Measurements from ENCODE around the gene FIG4. TPM values are rescaled to one million over a fixed set of nuclear protein-coding genes. Genes with fewer than 3 reads are reported as not detected.

Gene FIG4
- total RNA-seq, 2 donors from 2014 or later = 20.8 to 22.6 TPM

GRCh38 chr6:109834595-109835437 lies 143.7 kb downstream of the FIG4 start:
- no peak for DNase-seq
- H3K4me3 Mint-ChIP-seq = no peak overlapping the region
- Histone ChIP-seq H3K9me3 (ENCODE audit: control insufficient read depth, low read length) (peaks cover 16% of the 10 kb centered on the region), H3K4me3 (ENCODE audit: low read length) (no peak overlapping the region), H3K27ac (ENCODE audit: low read depth, low read length) (no peak overlapping the region), H3K4me1 (ENCODE audit: control insufficient read depth, insufficient read depth, low read length) (no peaks in the 10 kb centered on the region), H3K27me3 (ENCODE audit: control insufficient read depth, insufficient read depth, low read length, poor library complexity, severe bottlenecking) (no peaks in the 10 kb centered on the region), H3K9ac (ENCODE audit: extremely low read depth, low read length, poor library complexity, severe bottlenecking) (no peak overlapping the region), H3K36me3 (ENCODE audit: control insufficient read depth, insufficient read depth, low read length) (no peaks in the 10 kb centered on the region)
- no peak overlapping the region for H3K27ac Mint-ChIP-seq
- 86 to 94% methylated on average over 7 of the region's 7 CpGs for WGBS, 2 experiments (ENCODE audit: insufficient coverage in 1 of 2, insufficient read length in 1 of 2)
- H3K4me1 Mint-ChIP-seq = peaks cover 5% of the 10 kb centered on the region
- TF ChIP-seq CTCF (conservative IDR thresholded peaks at IDR 0.05) = no peak
- H3K9me3 Mint-ChIP-seq = peaks cover 30% of the 10 kb centered on the region
- no peaks in the 10 kb centered on the region for H3K27me3 Mint-ChIP-seq (ENCODE audit: insufficient read depth)
- peaks cover 29% of the 10 kb centered on the region for H3K36me3 Mint-ChIP-seq (ENCODE audit: low read depth)

GRCh38 chr6:109840034-109840433 lies 148.9 kb downstream of the FIG4 start:
- no peak for DNase-seq
- Histone ChIP-seq H3K27ac (ENCODE audit: low read depth, low read length) (no peak overlapping the region), H3K4me1 (ENCODE audit: control insufficient read depth, insufficient read depth, low read length) (no peaks in the 10 kb centered on the region), H3K4me3 (ENCODE audit: low read length) (no peak overlapping the region), H3K27me3 (ENCODE audit: control insufficient read depth, insufficient read depth, low read length, poor library complexity, severe bottlenecking) (no peaks in the 10 kb centered on the region), H3K9ac (ENCODE audit: extremely low read depth, low read length, poor library complexity, severe bottlenecking) (no peak overlapping the region), H3K36me3 (ENCODE audit: control insufficient read depth, insufficient read depth, low read length) (no peaks in the 10 kb centered on the region), H3K9me3 (ENCODE audit: control insufficient read depth, low read length) (no peaks in the 10 kb centered on the region)
- TF ChIP-seq CTCF (conservative IDR thresholded peaks at IDR 0.05) = peak; percentile 28
- Mint-ChIP-seq H3K9me3 (peaks cover 2% of the 10 kb centered on the region), H3K36me3 (ENCODE audit: low read depth) (no peaks in the 10 kb centered on the region), H3K27me3 (ENCODE audit: insufficient read depth) (no peaks in the 10 kb centered on the region), H3K27ac (no peak overlapping the region), H3K4me3 (no peak overlapping the region), H3K4me1 (peaks cover 2% of the 10 kb centered on the region)

- Mint-ChIP-seq H3K36me3 (ENCODE audit: low read depth) (no peaks in the 10 kb centered on the region), H3K9me3 (peaks cover 2% of the 10 kb centered on the region), H3K27me3 (ENCODE audit: insufficient read depth) (no peaks in the 10 kb centered on the region), H3K4me1 (no peaks in the 10 kb centered on the region), H3K27ac (no peak overlapping the region), H3K4me3 (no peak overlapping the region)
- H3K4me3 ChIP-seq (ENCODE audit: low read length) = no peak overlapping the region
- H3K36me3 ChIP-seq (ENCODE audit: control insufficient read depth, insufficient read depth, low read length) = no peaks in the 10 kb centered on the region
- 94 to 97% methylated on average over 5 of the region's 5 CpGs for WGBS, 2 experiments (ENCODE audit: insufficient coverage in 1 of 2, insufficient read length in 1 of 2)
- DNase-seq = peak; percentile 32
- no peaks in the 10 kb centered on the region for H3K27me3 ChIP-seq (ENCODE audit: control insufficient read depth, insufficient read depth, low read length, poor library complexity, severe bottlenecking)
- H3K4me1 ChIP-seq (ENCODE audit: control insufficient read depth, insufficient read depth, low read length) = no peaks in the 10 kb centered on the region
- no peaks in the 10 kb centered on the region for H3K9me3 ChIP-seq (ENCODE audit: control insufficient read depth, low read length)
- no peak overlapping the region for H3K9ac ChIP-seq (ENCODE audit: extremely low read depth, low read length, poor library complexity, severe bottlenecking)
- no peak for TF ChIP-seq CTCF (conservative IDR thresholded peaks at IDR 0.05)
- H3K27ac ChIP-seq (ENCODE audit: low read depth, low read length) = no peak overlapping the region
Measured at GRCh38 chr6:109840796-109841195, 149.7 kb downstream of the FIG4 start.

Measured in endodermal cell (in vitro differentiated cells).